Heart left ventricle (tissue), 16 donors: ENCODE data around the gene ZNF180. TPM values are rescaled to one million over a fixed set of nuclear protein-coding genes. Genes with fewer than 3 reads are reported as not detected.

Experiments used
- ATAC-seq, 4 donors: fragments of 200-7000 bp; cut with Tn5 transposase; one replicate each; pipeline ENCODE4 v1.9.1; 2020 to 2022; ENCODE audit warnings: moderate library complexity in 4 of 4, mild to moderate bottlenecking in 3 of 4, moderate number of reproducible peaks in 1 of 4
- DNase-seq, 5 donors: peaks; one replicate each; pipeline ENCODE4 v3.0.0-alpha.2; 2020
- H3K27ac ChIP-seq, 12 donors: fragments of 200-600 bp; sonication (generic) in 4 of 12; one replicate each; pipeline versions ENCODE4 v1.5.0 to v1.8.0; 2016 to 2022; ENCODE audit warnings: mild to moderate bottlenecking in 2 of 12
- H3K27me3 ChIP-seq, 9 donors: fragments of 200-600 bp; sonication (generic) in 2 of 9; one replicate each; pipeline versions ENCODE4 v1.5.1 to v1.8.0; 2016 to 2022; ENCODE audit warnings: mild to moderate bottlenecking in 3 of 9
- H3K36me3 ChIP-seq, 9 donors: fragments of 200-600 bp; sonication (generic) in 2 of 9; one replicate each; pipeline versions ENCODE4 v1.5.0 to v1.8.0; 2018 to 2022; ENCODE audit warnings: mild to moderate bottlenecking in 2 of 9
- H3K4me1 ChIP-seq, 12 donors: fragments of 200-600 bp; sonication (generic) in 4 of 12; one replicate each; pipeline versions ENCODE4 v1.5.0 to v1.8.0; 2016 to 2022; ENCODE audit warnings: mild to moderate bottlenecking in 3 of 12
- H3K4me3 ChIP-seq, 12 donors: fragments of 200-600 bp; sonication (generic) in 4 of 12; one replicate each; pipeline versions ENCODE4 v1.5.0 to v1.8.0; 2017 to 2022; ENCODE audit warnings: mild to moderate bottlenecking in 9 of 12, moderate library complexity in 4 of 12
- H3K9me3 ChIP-seq, 12 donors: fragments of 200-600 bp; sonication (generic) in 4 of 12; one replicate each; pipeline versions ENCODE4 v1.5.0 to v1.8.0; 2016 to 2022; ENCODE audit warnings: mild to moderate bottlenecking in 1 of 12
- POLR2A ChIP-seq, 2 donors: fragments of 450-650 bp; IDR thresholded peaks; one replicate each; pipeline ENCODE4 v1.6.1; 2017; ENCODE audit warnings: antibody characterized with exemption in 2 of 2, mild to moderate bottlenecking in 2 of 2, moderate library complexity in 2 of 2
- WGBS, 4 donors: extraction: QIAGEN DNeasy Blood & Tissue Kit in 2 of 4; methylation state at CpG; one replicate each; pipeline versions ENCODE4 v1.1.5 to v1.1.7; 2013 to 2018; 5-methylcytosine and 5-hydroxymethylcytosine counted together
- intact Hi-C, 10 donors: fragments of 100-400 bp; cut with DNase I; formaldehyde crosslinking; loops; one replicate each; pipeline versions ENCODE4 v1.11.1 to v1.14.2; 2022
- polyA plus RNA-seq, 2 donors: library from polyadenylated mRNA; stranded (reverse); fragments of 200-250 nt; gene quantifications; one replicate each; pipeline ENCODE4 v1.2.3, GENCODE V29; 2013
- total RNA-seq, 9 donors: library from RNA; depleted of rRNA in 2 of 9; stranded (reverse); fragments of >200 nt in 2 of 9; fragmentation: NEBNext Ultra II Directional in 3 of 9; extraction: Animal tissue kit (Norgen Biotek cat#: 25700) in 3 of 9; gene quantifications; one replicate each; pipeline versions ENCODE4 v1.1.0 to v1.2.4, GENCODE V29; 2016 to 2023
- TF ChIP-seq, protein P1 (sequence below), 12 donors: fragments of 200-600 bp; sonication (generic) in 4 of 12; IDR thresholded peaks; one replicate each; pipeline versions ENCODE4 v1.5.0 to v1.8.0; 2018 to 2022; ENCODE audit warnings: antibody characterized with exemption in 12 of 12, mild to moderate bottlenecking in 5 of 12
- donor health status: ischemic (EF 13 %, LVEDD 7.1; RV severe dilation, severe dysfunction).
- donor health status: healthy with polysubstance abuse.
- donor health status: DM: no; HTN: yes; CAD: no.
- donor health status: DM: no; HTN: no; CAD: no.
- donor health status: ischemic (EF 25% LVEDD 6.9; RV normal size, moderate dysfunction).
- donor health status: ischemic (EF 25% LVEDD 5.7; RV mildly dilated, moderate dysfunction).
- donor health status: healthy.
- donor health status: DM: yes; HTN: yes; CAD: no.
- donor health status: ischemic (EF 35%, LVEDD 5.7; RV mildly dilated, moderate dysfunction).
- donor health status: nonischemic (EF 11% LVEDD 7.7; RV severe dilation, severe dysfunction).
- donor health status: DM: yes; HTN: yes; CAD: no.
- donor health status: PGD.
- donor health status: ischemic (EF 29% LVEDD 5.4; RV normal size, mild dysfunction).
- donor health status: nonischemic (EF 23%, LVEDD 6.1; RV moderate dilation, normal function).

The ZNF180 gene
- total and polyA plus RNA-seq, 11 donors, result 2.0 to 14.2 (median 4.5) TPM

DNA sequence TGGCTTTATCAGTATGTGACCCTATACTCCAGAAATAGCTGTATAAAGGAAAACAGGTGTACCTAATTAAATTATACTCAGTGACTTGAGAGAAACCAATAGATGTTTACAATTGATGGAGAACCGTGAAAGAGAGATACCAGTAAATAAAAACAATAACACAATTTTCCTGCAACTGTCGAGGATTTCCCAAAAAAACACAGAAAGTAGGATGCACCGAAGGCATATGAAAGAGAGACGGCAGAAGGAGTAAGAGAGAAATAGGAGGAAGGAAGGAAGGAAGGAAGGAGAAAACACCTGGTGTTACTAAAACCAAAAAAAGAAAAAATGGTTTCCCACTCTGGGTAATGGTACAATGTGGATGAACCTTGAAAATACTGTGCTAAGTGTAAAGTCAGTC, 45.2 kb downstream of the ZNF180 start:
- TF ChIP-seq POLR2A (IDR thresholded peaks at IDR 0.05), result no peak
- TF ChIP-seq, protein P1, sequence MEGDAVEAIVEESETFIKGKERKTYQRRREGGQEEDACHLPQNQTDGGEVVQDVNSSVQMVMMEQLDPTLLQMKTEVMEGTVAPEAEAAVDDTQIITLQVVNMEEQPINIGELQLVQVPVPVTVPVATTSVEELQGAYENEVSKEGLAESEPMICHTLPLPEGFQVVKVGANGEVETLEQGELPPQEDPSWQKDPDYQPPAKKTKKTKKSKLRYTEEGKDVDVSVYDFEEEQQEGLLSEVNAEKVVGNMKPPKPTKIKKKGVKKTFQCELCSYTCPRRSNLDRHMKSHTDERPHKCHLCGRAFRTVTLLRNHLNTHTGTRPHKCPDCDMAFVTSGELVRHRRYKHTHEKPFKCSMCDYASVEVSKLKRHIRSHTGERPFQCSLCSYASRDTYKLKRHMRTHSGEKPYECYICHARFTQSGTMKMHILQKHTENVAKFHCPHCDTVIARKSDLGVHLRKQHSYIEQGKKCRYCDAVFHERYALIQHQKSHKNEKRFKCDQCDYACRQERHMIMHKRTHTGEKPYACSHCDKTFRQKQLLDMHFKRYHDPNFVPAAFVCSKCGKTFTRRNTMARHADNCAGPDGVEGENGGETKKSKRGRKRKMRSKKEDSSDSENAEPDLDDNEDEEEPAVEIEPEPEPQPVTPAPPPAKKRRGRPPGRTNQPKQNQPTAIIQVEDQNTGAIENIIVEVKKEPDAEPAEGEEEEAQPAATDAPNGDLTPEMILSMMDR (IDR thresholded peaks at IDR 0.05), result no peak
- Histone ChIP-seq H3K4me1 (no peaks in the 10 kb centered on the region), H3K4me3 (no peak overlapping the region), H3K27ac (no peak overlapping the region), H3K36me3 (no peaks in the 10 kb centered on the region), H3K9me3 (peaks cover 0 to 56% (median 18%) of the 10 kb centered on the region in 12 donors), H3K27me3 (no peaks in the 10 kb centered on the region)
- DNase-seq (no peak), ATAC-seq (no peak)
- WGBS, 4 donors, result 59 to 72% (median 66%) methylated on average over 4 of the region's 4 CpGs
- intact Hi-C loops, result no loop called here

DNA sequence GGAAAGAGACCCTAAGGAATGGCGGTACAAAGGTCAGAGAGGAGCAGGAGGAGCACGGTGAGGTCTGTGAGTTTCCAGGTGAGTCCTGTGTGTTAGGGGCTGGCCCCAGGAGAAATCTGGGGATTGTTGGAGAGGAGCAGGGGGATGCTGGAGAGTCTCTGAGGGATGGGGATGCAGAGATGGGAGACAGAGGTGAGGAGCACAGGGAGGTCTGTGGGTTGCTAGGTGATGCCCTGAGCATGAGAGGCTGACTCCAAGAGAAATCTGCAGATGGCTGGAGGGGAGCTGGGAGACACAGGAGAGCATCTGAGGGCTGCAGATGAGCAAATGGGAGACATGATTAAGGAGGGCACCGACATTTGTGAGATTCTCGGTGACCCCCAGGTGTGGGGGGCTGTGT, 48.0 kb downstream of the ZNF180 start:
- no peaks in the 10 kb centered on the region for H3K27me3 ChIP-seq
- intact Hi-C loops, result no loop called here
- H3K4me3 ChIP-seq, result no peak overlapping the region
- TF ChIP-seq POLR2A (IDR thresholded peaks at IDR 0.05), result no peak
- TF ChIP-seq, protein P1 (IDR thresholded peaks at IDR 0.05), result no peak
- H3K4me1 ChIP-seq, result peaks cover 0 to 10% (median 4%) of the 10 kb centered on the region in 12 donors
- ATAC-seq (no peak), DNase-seq (no peak)
- peaks cover 0 to 59% (median 13%) of the 10 kb centered on the region in 12 donors for H3K9me3 ChIP-seq
- WGBS, 4 donors, result 85 to 92% (median 86%) methylated on average over 4 of the region's 4 CpGs
- no peaks in the 10 kb centered on the region for H3K36me3 ChIP-seq
- H3K27ac ChIP-seq, result no peak overlapping the region

DNA sequence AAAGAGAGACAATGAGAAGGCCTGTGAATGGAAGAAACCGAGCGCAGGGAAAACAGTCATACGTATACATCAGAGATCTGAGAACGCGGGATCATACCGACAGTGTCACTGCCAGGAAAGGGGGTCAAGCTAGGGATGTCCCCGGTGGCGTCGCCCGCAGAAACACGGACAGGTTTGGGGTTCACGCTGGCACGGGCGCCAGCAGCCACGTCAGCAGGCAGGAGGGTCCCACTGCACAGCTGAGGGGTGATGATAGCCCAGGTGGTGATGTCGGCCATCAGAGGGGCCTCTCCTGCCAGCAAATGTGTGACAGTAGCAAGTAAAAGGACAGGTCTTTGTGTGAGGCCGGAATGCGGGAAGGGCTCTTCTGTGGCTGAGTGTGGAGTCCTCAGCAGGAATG, 48.6 kb downstream of the ZNF180 start:
- TF ChIP-seq, protein P1 (IDR thresholded peaks at IDR 0.05), result no peak
- no peak for TF ChIP-seq POLR2A (IDR thresholded peaks at IDR 0.05)
- H3K27ac ChIP-seq, result no peak overlapping the region
- H3K27me3 ChIP-seq, result no peaks in the 10 kb centered on the region
- peaks cover 0 to 6% (median 0%) of the 10 kb centered on the region in 9 donors for H3K36me3 ChIP-seq
- peaks cover 0 to 14% (median 5%) of the 10 kb centered on the region in 12 donors for H3K4me1 ChIP-seq
- 84 to 92% (median 89%) methylated on average over 18 of the region's 18 CpGs for WGBS, 4 donors
- no peak for DNase-seq
- no peak overlapping the region for H3K4me3 ChIP-seq
- peaks cover 0 to 60% (median 12%) of the 10 kb centered on the region in 12 donors for H3K9me3 ChIP-seq
- intact Hi-C loops, result no loop called here
- no peak for ATAC-seq

DNA sequence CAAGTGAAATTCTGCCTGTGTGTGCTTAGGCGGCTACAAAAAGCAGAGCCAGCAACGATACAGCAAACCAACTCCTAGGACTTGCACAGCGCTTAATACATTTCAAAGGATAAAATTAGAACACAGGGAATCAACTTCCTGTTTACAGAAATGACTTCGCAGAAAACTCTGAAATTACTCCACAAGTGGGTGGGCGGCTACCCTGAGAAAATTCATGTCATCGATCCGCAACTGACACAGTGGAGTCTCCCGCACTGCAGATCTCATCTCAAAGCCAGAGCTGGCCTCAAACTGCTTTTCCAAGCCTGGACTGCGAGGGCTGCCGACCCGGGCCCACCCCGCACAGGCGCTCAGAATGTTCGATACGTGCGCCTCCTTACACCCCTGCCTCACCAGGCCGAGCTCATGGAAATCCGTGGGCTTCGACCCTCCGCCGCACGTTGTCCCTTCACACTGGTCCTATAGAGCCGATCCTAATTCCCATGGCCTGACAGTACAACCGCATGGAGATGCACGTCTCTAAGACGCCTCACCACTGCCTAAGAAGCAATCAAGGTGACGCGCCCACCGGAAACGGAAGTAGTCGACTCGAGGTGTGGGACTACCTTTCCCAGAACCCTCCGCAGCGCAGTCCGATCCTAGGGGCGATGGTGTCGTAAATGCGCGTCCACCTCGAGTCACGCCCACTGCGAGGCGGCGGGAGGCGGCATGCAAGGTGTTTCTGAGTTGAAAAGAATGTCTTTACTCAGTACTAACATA, 52.2 kb downstream of the ZNF180 start, which contains the start of gene ZNF229:
Gene ZNF229, minus strand, starts transcription at position 557 of the 759 bp plus-strand sequence. CDS start 5,625 bp downstream, outside the sequence.
- ATAC-seq (peak; percentile 97 to 100 (median 98)), DNase-seq (peak; percentile 87 to 94 (median 89))
- 1 to 2% (median 2%) methylated on average over 43 to 45 of the region's 45 CpGs for WGBS, 4 donors
- peaks cover 0 to 42% (median 12%) of the 10 kb centered on the region in 9 donors for H3K36me3 ChIP-seq
- TF ChIP-seq, protein P1 (IDR thresholded peaks at IDR 0.05), result no peak
- no peak for TF ChIP-seq POLR2A (IDR thresholded peaks at IDR 0.05)
- intact Hi-C loops, result loop anchor here in 1 of 10 donors (5.0 kb wide), 1 partner anchor 46 kb away; the partner anchor contains the start of gene ZNF285
- peak within 1 kb of the TSS; percentile 40 to 85 (median 70) for H3K4me3 ChIP-seq
- H3K9me3 ChIP-seq, result peaks cover 0 to 73% (median 31%) of the 10 kb centered on the region in 12 donors
- H3K4me1 ChIP-seq, result peaks cover 0 to 14% (median 5%) of the 10 kb centered on the region in 12 donors
- peak within 1 kb of the TSS in 9 of 12 donors; percentile 5 to 69 (median 48) for H3K27ac ChIP-seq
- H3K27me3 ChIP-seq, result no peaks in the 10 kb centered on the region
